OCI-LY3 (cell line): ENCODE data around the gene CNOT2.
"Not testable (repeated sequence)": the region's sequence is repeated elsewhere in the genome, so short reads cannot be mapped to it uniquely, and the experiment has no call there.

Experiments
- H2AFZ ChIP-seq: fragments of 200-600, 300-600 bp; shearing (Covaris generic); 2 replicates; pipeline ENCODE4 v1.6.0; 2014; ENCODE audit warnings: antibody characterized with exemption, low read depth, low read length
- H3K27ac ChIP-seq: fragments of 200-600, 300-600 bp; sonication (generic); 2 replicates; pipeline ENCODE4 v1.5.1; 2014; ENCODE audit warnings: mild to moderate bottlenecking, low read length, moderate library complexity, mixed read lengths
- H3K27me3 ChIP-seq: fragments of 200-600, 300-600 bp; sonication (generic); 2 replicates; pipeline ENCODE4 v1.6.1; 2014; ENCODE audit warnings: low read depth, low read length, mixed read lengths
- H3K36me3 ChIP-seq: fragments of 200-600, 300-600 bp; sonication (generic); replicated peaks from 2 replicates; pipeline ENCODE3; 2014; ENCODE audit warnings: low read depth, low read length, mixed read lengths
- H3K4me1 ChIP-seq: fragments of 300-600, 200-600 bp; sonication (generic); 2 replicates; pipeline ENCODE4 v1.6.1; 2014; ENCODE audit warnings: low read length, mixed read lengths
- H3K4me2 ChIP-seq: fragments of 200-600, 300-600 bp; sonication (generic); 2 replicates; pipeline ENCODE4 v1.6.1; 2014; ENCODE audit warnings: low read length, mixed read lengths
- H3K4me3 ChIP-seq: fragments of 300-600, 200-600 bp; sonication (generic); 2 replicates; pipeline ENCODE4 v1.5.1; 2014; ENCODE audit warnings: antibody characterized with exemption, mild to moderate bottlenecking, low read length, moderate library complexity
- H3K79me2 ChIP-seq: fragments of 300-600, 200-600 bp; shearing (Covaris generic); 2 replicates; pipeline ENCODE4 v1.6.1; 2014; ENCODE audit warnings: mild to moderate bottlenecking, low read length, mixed read lengths
- H3K9ac ChIP-seq: fragments of 300-600, 200-600 bp; shearing (Covaris generic); 2 replicates; pipeline ENCODE4 v1.6.0; 2014; ENCODE audit warnings: mild to moderate bottlenecking, low read length, moderate library complexity
- H3K9me3 ChIP-seq: fragments of 200-600, 300-600 bp; shearing (Covaris generic); 2 replicates; pipeline ENCODE4 v1.6.1; 2014; ENCODE audit warnings: low read length, mixed read lengths; ENCODE audit not compliant: insufficient read depth
- H4K20me1 ChIP-seq: fragments of 200-600, 300-600 bp; sonication (generic); 2 replicates; pipeline ENCODE4 v1.6.1; 2016; ENCODE audit warnings: low read length, mixed read lengths; ENCODE audit not compliant: insufficient read depth
- EZH2phosphoT487 ChIP-seq: fragments of 200-600 bp; shearing (Covaris generic); IDR thresholded peaks from 2 replicates; pipeline ENCODE4 v1.6.1; 2018; ENCODE audit warnings: antibody characterized with exemption, mixed run types, low read depth
- TF ChIP-seq, protein P1 (sequence below): fragments of 200-600, 300-600 bp; sonication (generic); IDR thresholded peaks from 2 replicates; pipeline ENCODE4 v1.5.1; 2014; ENCODE audit warnings: antibody characterized with exemption, low read length, low read depth

Gene CNOT2

DNA sequence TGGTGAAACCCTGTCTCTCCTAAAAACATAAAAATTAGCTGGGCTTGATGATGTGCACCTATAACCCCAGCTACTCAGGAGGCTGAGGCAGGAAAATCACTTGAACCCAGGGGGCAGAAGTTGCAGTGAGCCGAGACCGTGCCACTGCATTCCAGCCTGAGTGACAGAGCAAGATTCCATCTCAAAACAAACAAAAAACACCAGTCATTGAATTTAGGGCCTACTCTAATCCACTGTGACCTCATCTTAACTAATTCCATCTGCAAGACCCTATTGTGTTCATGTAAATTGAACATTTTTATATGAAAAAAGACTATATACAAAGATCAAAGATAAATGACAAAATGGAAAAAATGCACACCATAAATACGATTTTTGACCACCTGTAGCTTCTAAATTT lies 140.7 kb downstream of the CNOT2 start:
- no peaks in the 10 kb centered on the region for H3K9me3 ChIP-seq
- H3K4me1 ChIP-seq = no peaks in the 10 kb centered on the region
- H3K36me3 ChIP-seq = peaks cover 3% of the 10 kb centered on the region
- H2AFZ ChIP-seq = no peak overlapping the region
- H3K27ac ChIP-seq = no peak overlapping the region
- no peak for TF ChIP-seq EZH2phosphoT487
- TF ChIP-seq, protein P1, sequence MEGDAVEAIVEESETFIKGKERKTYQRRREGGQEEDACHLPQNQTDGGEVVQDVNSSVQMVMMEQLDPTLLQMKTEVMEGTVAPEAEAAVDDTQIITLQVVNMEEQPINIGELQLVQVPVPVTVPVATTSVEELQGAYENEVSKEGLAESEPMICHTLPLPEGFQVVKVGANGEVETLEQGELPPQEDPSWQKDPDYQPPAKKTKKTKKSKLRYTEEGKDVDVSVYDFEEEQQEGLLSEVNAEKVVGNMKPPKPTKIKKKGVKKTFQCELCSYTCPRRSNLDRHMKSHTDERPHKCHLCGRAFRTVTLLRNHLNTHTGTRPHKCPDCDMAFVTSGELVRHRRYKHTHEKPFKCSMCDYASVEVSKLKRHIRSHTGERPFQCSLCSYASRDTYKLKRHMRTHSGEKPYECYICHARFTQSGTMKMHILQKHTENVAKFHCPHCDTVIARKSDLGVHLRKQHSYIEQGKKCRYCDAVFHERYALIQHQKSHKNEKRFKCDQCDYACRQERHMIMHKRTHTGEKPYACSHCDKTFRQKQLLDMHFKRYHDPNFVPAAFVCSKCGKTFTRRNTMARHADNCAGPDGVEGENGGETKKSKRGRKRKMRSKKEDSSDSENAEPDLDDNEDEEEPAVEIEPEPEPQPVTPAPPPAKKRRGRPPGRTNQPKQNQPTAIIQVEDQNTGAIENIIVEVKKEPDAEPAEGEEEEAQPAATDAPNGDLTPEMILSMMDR = no peak
- H3K79me2 ChIP-seq = no peaks in the 10 kb centered on the region
- H3K9ac ChIP-seq = no peak overlapping the region
- no peak overlapping the region for H3K4me2 ChIP-seq
- no peak overlapping the region for H3K4me3 ChIP-seq
- H4K20me1 ChIP-seq = no peaks in the 10 kb centered on the region
- H3K27me3 ChIP-seq = no peaks in the 10 kb centered on the region

DNA sequence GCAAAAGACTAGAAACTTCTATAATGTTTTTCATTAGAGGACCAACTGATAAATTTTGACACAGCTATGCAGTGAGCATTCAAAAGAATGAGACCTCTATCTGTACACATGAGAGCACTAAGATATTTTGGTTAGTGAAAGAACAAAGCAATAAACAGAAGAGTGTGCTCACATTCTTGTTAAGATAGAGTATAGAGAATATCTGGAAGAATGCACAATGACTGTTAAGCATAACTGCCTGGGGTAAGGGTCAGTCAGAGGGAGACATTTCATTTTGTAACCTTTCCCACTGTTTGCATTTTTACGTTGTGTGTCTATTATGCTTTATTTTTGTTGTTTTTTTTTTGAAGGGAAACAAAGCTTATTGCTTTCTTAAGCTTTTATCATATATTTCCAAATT lies 143.5 kb downstream of the CNOT2 start:
- Histone ChIP-seq H3K4me3 (no peak overlapping the region), H3K4me2 (no peak overlapping the region), H3K36me3 (peaks cover 4% of the 10 kb centered on the region), H4K20me1 (no peaks in the 10 kb centered on the region), H3K9ac (no peak overlapping the region), H3K9me3 (no peaks in the 10 kb centered on the region), H3K4me1 (no peaks in the 10 kb centered on the region), H3K27me3 (no peaks in the 10 kb centered on the region), H3K79me2 (no peaks in the 10 kb centered on the region), H2AFZ (no peak overlapping the region), H3K27ac (no peak overlapping the region)
- TF ChIP-seq, protein P1 = no peak
- TF ChIP-seq EZH2phosphoT487 = no peak

GRCh38 chr12:70389678-70390077 lies 146.4 kb downstream of the CNOT2 start:
- no peak overlapping the region for H2AFZ ChIP-seq
- H3K4me2 ChIP-seq = no peak overlapping the region
- H3K4me1 ChIP-seq = no peaks in the 10 kb centered on the region
- TF ChIP-seq, protein P1 = no peak
- no peak for TF ChIP-seq EZH2phosphoT487
- no peaks in the 10 kb centered on the region for H4K20me1 ChIP-seq
- no peaks in the 10 kb centered on the region for H3K9me3 ChIP-seq
- no peak overlapping the region for H3K9ac ChIP-seq
- no peak overlapping the region for H3K27ac ChIP-seq
- H3K4me3 ChIP-seq = no peak overlapping the region
- H3K79me2 ChIP-seq = no peaks in the 10 kb centered on the region
- peaks cover 4% of the 10 kb centered on the region for H3K36me3 ChIP-seq
- H3K27me3 ChIP-seq = no peaks in the 10 kb centered on the region

GRCh38 chr12:70392631-70393030 lies 149.4 kb downstream of the CNOT2 start:
- not testable (repeated sequence) for H3K36me3 ChIP-seq, H4K20me1 ChIP-seq

More at GRCh38 chr12:70392631-70393030, 149.4 kb downstream of the CNOT2 start:
- not testable (repeated sequence) for H3K27ac ChIP-seq, H3K79me2 ChIP-seq, H3K4me3 ChIP-seq, H3K4me2 ChIP-seq, H3K9me3 ChIP-seq, H3K4me1 ChIP-seq, H2AFZ ChIP-seq, H3K27me3 ChIP-seq, H3K9ac ChIP-seq
